ENCODE measurements around the gene LGALS9.

DNA sequence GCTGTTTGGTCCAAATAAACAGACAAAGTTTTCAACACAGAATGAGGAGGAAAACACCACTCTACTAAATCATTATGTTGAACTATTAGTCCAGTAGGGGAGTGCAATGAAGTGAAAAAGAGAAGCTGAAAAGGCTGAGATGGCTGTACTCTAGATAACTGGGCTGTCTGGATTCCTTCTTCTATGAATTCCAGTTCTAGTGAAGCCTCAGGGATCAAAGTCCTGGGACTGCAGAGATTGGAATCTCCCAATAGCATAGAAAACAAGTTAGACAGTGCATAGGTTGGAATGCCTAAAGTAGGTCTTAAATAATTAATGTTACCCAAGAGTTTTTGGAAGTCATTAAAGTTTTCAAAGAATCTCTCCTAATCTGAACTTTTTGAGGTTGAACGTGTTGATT is 59.9 kb downstream of the LGALS9 start:
- TF ChIP-seq EZH2 (IDR thresholded peaks at IDR 0.05; ENCODE audit: insufficient read depth, poor library complexity, severe bottlenecking) (no peak), EZH2phosphoT487 (IDR thresholded peaks at IDR 0.05; ENCODE audit: insufficient read depth, low read depth) (no peak)
